GOT3 (cell line): ENCODE measurements around the gene IFITM1.
"Not testable (repeated sequence)": the region's sequence is repeated elsewhere in the genome, so short reads cannot be mapped to it uniquely, and the experiment has no call there.

Experiments
- DNase-seq: peaks from one replicate; lab custom pipeline; 2025; ENCODE audit warnings: mixed read lengths; lab: John Stamatoyannopoulos, UW

Gene IFITM1

GRCh38 chr11:308740-309665 lies 4.8 kb upstream of the IFITM1 start:
- DNase-seq, result not testable (repeated sequence)

GRCh38 chr11:309979-310572 lies 3.8 kb upstream of the IFITM1 start:
- DNase-seq, result not testable (repeated sequence)

GRCh38 chr11:311013-311748 lies 2.7 kb upstream of the IFITM1 start:
- DNase-seq, result not testable (repeated sequence)

GRCh38 chr11:312092-312816 lies 1.6 kb upstream of the IFITM1 start:
- no peak for DNase-seq

- DNase-seq, result no peak
These were observed 495 bp upstream of the IFITM1 start for GRCh38 chr11:313304-313786.

- DNase-seq, result not testable (repeated sequence)
These were observed 675 bp downstream of the IFITM1 start for GRCh38 chr11:314554-314875.

GRCh38 chr11:315051-315481 lies 1.2 kb downstream of the IFITM1 start:
- DNase-seq, result no peak

- DNase-seq, result no peak
These were observed 1.7 kb downstream of the IFITM1 start for GRCh38 chr11:315516-315994.

- no peak for DNase-seq
These were observed 2.3 kb downstream of the IFITM1 start for GRCh38 chr11:316031-316701.

GRCh38 chr11:316891-317301 lies 3.1 kb downstream of the IFITM1 start:
- no peak for DNase-seq

- DNase-seq, result not testable (repeated sequence)
These were observed 4.0 kb downstream of the IFITM1 start for GRCh38 chr11:317668-318404.

GRCh38 chr11:318405-319120 lies 4.7 kb downstream of the IFITM1 start:
- DNase-seq, result not testable (repeated sequence)

- not testable (repeated sequence) for DNase-seq
These were observed 5.5 kb downstream of the IFITM1 start for GRCh38 chr11:319121-319887.

GRCh38 chr11:319888-320273 lies 6.0 kb downstream of the IFITM1 start:
- not testable (repeated sequence) for DNase-seq

- no peak for DNase-seq
These were observed 10.3 kb downstream of the IFITM1 start for GRCh38 chr11:324156-324555.

- not testable (repeated sequence) for DNase-seq
These were observed 11.0 kb downstream of the IFITM1 start for GRCh38 chr11:324593-325517.

- no peak for DNase-seq
These were observed 12.2 kb downstream of the IFITM1 start for GRCh38 chr11:325796-326591.
